HG03342 (cell line): ENCODE data around the gene PVR.
"Not testable (repeated sequence)": the region's sequence is repeated elsewhere in the genome, so short reads cannot be mapped to it uniquely, and the experiment has no call there.

ENCODE experiments used
- ATAC-seq: cut with Tn5 transposase; IDR thresholded peaks from one replicate; pipeline ENCODE4 v1.9.1; 2021; ENCODE audit warnings: mild to moderate bottlenecking, moderate library complexity; ENCODE audit not compliant: unreplicated experiment

PVR gene

DNA sequence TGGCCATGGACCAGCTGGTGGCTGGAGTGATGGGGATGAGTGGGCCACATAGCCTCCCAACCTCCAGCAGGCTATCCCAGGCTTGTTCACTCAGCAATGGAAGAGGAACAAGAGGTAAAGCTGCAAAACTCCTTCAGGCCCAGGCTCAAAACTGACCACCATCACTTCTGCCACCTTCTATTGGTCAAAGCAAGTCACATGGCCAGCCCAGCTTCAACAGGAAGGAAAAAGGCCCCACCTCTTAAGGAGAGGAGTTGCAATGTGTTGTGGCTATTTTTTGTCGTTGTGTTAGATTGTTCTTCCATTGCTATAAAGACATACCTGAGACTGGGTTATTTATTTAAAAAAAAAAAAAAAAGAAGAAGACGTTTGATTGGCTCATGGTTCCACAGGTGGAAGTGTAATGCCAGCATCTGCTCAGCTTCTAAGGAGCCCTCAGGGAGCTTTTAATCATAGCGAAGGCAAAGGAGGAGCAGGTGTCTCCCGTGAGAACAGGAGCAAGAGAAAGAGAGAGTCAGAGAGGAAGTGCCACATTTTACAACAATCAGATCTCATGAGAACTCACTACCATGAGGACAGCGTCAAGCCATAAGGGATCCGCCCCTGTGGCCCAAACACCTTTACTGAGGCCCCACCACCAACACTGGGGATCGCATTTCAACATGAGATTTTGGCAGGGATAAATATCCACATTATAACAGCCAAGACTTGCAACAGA is 24.9 kb upstream of the PVR start:
- no peak for ATAC-seq

DNA sequence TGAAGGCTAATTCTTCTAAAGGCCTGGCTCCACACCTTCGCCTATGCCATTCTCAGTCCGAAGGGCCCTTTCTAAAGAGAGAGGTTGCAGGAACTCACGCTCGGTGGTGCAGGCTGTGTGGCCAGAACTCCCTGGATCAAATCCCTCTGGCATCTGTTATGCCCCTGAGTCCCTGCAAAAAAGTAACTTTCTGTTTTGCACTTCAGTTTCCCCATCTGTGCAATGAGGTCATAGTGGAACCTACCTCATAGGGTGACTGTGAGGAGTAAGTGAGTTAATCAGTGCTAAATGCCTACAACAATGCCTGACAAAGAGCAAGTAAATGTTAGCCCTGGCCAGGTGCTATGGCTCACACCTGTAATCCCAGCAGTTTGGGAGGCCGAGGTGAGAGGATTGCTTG is 23.0 kb upstream of the PVR start:
- no peak for ATAC-seq

DNA sequence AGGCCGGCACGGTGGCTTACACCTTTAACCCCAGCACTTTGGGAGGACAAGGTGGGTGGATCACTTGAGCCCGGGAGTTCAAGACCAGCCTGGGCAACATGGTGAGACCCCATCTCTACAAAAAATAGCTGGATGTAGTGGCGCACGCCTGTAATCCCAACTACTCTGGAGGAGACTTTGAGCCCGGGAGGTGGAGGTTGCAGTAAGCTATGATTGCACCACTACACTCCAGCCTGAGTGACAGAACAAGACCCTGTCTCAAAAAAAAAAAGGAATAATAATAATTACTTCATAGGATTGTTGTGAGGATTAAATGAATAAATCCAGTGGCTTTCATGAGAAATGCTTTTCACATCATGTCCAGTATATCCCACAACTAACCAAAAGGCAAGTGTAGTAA is 22.3 kb upstream of the PVR start:
- ATAC-seq: no peak

DNA sequence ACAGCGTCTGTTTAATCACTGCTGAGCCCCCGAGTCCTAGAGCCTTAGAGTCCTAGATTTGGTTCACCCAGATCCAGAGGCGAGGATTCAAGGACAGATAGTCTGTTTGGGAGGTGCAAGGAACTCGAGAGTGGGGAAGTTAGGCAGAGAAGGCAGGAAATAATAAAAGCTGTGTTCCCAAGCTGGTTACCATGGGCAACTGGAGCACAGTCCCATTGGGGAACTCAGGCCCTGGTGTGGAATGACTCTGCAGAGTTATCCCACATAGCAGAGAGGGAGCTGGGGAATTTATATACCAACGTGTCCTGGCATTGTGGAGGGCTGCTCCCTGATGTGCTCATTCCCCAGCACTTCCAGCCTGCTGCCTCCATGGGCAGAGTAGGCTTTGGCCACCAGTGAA is 20.6 kb upstream of the PVR start:
- ATAC-seq: no peak

DNA sequence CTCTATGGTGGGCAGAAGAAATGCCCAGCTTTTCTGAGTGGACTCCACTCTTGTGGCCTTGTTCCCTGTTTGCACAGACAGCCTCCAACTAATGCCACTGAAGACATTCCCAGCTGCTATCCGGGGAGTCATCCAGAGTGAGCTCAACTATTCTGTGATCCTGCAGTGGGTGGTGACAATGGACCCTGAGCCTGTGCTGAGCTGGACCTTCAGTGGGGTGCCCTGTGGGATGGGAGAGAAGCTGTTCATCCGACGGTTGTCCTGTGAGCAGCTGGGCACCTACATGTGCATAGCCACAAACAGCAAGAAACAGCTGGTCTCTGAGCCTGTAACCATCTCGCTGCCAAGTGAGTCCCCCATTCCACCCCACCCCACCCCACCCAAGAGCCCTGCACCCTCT is 20.1 kb upstream of the PVR start:
- ATAC-seq: no peak

DNA sequence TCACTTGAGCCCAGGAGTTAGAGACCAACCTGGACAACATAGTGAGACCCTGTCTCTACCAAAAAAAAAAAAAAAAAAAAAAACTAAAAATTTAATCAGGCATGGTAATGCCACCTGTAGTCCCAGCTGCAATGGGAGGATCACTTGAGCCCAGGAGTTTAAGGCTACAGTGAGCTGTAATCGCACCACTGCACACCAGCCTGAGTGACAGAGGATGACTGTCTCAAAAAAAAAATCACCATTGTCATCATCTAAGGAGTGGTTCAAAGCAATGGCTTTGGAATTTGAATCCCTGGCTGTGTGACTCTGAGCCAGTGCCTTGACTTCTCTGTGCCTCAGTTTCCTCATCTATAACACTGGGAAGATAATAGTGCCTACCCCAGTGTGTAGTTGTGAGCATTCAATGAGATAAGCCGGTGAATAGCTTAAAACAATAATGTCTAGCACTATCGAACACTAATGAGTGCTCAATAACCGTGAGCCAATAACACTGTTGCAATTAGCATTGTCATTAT is 18.8 kb upstream of the PVR start:
- no peak for ATAC-seq

DNA sequence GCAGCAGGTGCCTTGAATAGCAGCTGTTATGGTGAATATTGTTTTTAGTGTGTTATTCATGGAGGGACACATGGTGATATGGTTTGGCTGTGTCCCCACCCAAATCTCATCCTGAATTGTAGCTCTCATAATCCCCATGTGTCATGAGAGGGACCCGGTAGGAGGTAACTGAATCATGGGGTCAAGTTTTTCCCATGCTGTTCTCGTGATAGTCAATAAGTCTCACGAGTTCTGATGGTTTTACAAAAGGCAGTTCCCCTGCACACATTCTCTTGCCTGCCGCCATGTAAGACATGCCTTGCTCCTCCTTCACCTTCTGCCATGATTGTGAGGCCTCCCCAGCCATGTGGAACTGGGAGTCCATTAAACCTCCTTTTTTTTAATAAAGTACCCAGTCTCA is 18.1 kb upstream of the PVR start:
- ATAC-seq: not testable (repeated sequence)

DNA sequence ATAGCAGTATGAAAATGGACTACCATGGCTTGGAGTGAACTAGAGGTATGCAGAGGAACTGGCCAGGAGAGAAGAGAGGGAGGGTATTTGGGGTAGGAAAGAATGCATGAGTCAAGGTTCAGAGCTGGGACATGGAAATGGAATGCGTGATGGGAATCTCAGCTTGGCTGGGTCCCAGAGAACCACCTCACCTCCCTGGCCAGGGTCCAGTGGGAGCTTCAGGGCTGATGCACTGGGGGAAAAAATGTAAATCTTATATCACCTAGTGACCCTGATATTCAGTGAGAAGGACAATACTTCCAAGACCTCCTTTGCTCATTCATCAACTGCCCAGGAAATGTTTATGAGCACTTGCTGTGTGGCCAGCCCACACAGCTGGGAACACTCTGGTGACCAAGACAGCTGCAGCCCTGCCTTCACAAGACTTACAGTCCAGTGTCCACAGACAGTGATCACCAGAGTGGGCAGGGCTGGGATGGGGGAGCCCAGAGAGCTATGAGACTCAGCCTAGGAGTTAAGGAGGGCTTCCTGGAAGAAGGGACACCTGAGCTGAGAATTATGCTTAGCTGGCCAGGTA is 17.6 kb upstream of the PVR start:
- no peak for ATAC-seq

DNA sequence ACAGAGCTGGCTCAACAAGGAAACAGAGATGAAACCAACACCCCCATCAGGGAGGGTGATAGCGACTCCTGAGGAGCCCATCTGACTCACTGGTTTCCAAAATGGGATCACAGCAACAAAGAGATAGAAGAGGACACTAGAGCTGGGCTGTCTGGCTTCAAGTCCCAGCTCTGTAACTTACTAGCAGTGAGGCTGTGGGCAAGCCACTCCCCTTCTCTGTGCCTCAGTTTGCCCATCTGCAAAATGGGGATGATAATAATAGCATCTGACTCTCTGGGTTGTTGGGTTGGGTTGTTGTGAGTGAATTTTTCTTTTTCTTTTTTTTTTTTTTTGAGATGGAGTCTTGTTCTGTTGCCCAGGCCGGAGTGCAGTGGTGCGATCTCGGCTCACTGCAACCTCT is 16.1 kb upstream of the PVR start:
- ATAC-seq: no peak

DNA sequence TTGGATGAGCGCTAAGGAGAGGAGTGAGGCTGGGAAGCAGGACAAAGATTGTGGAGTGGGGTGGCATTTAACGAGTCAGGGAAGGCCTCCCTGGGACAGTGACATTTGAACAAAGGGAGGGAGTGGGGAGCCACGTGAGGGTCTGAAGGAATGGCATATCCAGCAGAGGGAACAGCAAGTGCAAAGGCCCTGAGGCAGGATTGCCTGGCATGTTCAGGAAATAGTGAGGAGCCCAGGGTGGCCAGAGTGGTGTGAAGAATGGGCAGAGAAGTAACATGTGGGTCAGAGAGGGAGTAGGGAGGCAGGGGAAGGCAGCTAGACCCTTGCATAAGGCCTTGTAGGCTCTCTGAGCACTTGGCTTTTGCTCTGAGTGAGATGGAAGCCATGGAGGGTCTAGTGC is 14.9 kb upstream of the PVR start:
- ATAC-seq: no peak

DNA sequence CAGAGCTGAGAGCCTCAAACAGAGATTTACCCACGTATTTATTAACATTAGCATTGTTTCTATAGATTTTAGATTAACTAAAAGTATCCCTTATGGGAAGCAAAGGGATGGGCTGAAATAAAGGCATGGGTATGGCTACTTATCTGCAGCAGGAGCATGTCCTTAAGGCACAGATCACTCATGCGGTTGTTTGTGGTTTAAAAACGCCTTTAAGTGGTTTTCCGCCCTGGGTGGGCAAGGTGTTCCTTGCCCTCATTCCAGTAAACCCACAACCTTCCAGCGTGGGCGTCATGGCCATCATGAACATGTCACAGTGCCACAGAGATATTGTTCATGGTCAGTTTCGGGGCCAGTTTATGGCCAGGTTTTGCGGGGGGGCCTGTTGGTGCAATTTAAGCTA is 12.1 kb upstream of the PVR start:
- not testable (repeated sequence) for ATAC-seq

DNA sequence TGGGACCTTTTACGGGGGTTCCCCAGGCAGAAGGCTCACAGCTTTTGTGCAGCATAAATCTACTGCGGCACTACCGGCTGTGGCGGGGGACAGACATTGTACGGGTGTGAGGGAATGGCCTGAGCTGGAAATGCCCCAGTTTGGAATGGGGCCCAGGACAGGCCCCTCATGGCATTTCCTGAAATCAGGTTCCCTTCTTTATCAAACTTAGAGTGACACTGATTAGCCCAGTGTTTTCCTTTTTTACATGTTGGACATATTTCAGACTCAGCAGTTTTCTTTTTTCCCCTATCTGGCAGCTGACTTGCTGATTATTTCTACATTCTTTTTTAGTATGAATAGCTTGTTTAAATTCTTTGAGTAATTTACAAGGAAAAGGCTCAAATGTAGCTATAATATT is 9.7 kb upstream of the PVR start:
- not testable (repeated sequence) for ATAC-seq

DNA sequence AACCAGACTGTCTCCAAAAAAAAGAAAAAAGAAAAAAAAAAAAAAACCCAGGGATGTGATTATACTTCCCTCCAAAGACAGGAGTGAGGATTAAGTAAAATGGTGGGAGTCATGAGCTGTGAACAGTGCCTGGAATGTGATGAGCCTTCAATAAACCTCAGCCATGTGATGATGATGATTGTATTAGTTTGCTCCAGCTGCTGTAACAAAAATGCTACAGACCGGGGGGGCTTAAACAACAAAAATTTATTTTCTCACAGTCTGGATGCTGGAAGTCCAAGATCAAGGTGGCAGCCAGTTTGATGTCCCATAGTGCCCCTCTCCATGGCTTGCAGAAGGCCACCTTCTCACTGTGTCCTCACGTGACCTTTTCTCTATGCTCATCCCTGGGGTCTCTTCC is 8.9 kb upstream of the PVR start:
- ATAC-seq: no peak

DNA sequence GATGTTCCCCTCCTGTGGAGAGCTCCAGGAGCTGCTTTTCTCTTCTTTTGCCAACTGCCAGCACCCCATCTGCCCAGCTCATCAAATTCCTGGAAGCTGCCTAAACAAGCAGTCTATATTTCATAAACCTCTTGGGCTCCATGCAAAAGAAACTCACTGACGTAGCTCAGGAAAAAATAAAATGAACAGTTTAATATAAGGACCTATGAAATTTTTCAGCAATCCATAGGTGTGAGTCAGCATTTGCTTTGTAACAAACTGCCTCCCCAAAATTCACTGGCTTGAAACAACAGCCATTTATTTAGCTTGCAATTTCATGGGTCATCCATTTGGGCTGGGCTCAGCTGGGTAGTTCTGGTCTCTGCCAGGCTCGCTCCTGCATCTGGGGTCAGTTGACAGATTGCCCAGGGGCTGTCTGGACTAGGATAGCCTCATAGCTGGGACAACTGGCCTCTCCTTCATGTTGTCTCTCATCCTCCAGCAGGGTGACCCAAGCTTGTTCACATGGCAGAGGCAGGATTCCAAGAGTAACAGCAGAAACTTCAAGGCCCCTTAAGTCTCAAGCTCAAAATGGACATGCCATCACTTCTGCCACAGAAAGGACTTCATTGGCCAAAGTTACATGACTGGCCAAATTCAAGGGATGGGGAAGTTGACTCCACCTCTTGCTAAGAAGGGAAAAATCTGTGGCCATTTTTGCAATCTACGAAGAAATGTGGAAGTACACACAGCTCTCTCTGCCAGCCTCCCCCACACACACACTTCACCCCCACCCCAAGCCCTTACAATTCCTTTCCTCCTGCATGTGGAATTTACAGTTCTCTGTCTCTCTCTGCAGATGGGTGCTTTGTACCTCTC is 7.9 kb upstream of the PVR start:
- no peak for ATAC-seq

DNA sequence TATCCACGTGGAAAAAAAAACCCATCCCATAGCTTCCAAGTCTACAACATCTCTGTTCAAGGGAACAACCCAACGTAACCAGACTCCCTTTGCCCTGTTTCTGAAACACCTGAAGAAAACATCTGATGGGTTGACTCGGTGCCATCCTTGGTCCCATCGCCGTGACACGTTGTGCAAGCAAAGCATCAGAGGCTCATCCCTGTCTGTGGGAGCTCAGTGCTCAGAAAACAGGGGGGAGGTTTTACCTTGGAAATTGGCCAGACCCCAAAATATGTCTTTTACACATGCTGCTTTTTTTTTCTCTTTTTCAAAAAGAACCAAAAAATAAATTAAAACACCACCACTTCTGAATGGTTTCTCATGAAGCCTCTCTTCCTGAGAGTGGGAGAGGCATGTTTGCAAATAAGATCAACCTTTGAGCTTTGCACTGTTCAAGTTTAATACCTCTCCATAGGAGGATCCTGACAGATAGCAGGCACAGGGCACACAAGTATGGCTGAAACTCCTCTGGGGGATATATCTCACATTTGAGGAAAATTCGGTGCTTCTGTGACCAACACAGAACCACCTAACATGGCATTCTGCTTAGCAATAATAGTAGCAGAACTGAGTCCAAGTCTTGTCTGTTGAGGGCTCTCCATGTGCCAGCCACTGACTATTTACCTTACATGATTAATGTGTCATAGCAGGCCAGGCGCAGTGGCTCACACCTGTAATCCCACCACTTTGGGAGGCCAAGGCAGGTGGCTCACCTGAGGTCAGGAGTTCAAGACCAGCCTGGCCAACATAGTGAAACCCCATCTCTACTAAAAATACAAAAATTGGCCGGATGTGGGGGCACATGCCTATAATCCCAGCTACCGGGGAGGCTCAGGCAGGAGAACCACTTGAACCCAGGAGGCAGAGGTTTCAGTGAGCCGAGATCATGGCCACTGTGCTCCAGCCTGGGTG is 7.0 kb upstream of the PVR start:
- no peak for ATAC-seq

DNA sequence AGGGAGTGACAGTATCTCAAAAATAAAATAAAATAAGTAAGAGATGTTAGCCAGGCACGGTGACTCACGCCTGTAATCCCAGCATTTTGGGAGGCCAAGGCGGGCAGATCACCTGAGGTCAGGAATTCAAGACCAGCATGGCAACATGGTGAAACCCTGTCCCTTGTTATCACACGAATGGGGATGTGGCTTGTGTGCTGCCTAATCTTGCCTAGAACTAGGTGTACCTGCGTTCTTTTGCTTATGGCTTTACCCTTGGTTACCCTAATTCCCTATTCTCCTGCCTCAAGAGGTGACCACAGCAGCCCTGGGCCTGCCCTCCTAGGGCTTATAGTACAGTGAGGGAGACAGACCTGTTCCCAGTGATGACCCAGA is 6.3 kb upstream of the PVR start:
- ATAC-seq: no peak

DNA sequence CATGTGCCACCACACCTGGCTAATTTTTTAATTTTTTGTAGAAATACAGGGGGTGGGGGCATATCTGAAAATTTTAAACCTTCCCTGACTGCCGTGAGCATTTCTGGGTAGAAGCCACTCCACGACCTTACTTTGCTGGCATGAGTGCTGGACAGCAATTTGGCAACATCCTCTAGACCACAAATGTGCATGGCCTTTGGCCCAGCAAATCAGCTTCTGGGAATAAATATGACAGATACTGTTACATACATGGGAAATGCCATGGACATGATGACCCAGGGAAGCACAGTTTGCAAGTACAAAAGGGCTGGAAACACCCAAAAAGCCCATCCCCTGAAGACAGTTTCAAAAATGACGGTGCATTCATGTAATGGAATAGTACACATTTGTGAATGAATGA is 3.2 kb upstream of the PVR start:
- ATAC-seq: no peak

DNA sequence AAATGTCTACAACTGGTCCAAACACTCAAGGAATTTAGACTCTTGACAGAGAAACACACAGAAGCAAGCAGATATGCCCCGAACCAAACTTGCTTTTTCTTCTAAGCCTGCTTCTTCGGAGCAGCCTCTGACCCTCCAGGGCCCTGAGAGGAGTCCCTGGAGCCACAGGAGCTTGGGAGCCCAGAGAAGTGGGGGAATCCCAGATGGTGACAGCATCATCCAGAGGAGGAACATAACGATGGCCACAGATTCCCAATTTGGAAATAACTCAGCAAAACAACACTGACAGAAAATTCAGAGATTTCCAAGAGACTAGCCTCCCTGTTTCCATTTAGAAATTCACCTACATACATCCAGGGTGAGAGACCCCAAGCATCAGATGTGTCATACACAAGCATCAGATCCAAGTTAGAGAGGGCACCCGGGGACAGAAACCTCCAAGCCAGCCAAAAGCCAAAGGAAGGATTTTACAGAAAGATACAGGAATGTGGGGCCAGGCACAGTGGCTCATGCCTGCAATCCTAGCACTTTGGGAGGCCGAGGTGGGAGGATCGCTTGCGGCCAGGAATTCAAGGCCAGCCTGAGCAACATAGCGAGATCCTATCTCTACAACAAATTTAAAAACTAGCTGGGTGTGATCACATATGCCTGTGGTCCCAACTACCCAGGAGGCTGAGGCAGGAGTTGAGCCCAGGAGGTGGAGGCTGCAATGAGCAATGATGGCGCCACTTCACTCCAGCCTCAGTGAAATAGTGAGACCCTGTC is 2.0 kb upstream of the PVR start:
- ATAC-seq: no peak

DNA sequence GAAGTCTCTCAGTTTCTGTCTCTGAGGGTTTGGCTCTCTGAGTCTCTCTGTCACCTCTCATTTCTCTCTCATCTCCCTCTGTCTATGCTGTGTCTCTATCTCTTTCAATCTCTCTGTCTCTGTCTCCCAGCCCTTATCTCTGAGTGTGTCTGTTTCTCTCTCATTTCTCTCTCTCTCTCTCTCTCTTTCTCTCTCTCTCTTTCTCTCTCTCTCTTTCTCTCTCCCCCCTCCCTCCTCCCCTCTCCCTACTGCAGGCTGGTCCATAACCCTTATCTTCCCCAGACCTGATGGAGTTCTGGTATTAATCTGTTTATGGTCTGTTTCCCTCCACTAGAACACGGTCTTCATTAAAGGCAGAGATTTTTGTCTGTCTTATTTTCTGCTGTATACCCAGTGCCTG is 1.3 kb upstream of the PVR start:
- ATAC-seq: no peak

DNA sequence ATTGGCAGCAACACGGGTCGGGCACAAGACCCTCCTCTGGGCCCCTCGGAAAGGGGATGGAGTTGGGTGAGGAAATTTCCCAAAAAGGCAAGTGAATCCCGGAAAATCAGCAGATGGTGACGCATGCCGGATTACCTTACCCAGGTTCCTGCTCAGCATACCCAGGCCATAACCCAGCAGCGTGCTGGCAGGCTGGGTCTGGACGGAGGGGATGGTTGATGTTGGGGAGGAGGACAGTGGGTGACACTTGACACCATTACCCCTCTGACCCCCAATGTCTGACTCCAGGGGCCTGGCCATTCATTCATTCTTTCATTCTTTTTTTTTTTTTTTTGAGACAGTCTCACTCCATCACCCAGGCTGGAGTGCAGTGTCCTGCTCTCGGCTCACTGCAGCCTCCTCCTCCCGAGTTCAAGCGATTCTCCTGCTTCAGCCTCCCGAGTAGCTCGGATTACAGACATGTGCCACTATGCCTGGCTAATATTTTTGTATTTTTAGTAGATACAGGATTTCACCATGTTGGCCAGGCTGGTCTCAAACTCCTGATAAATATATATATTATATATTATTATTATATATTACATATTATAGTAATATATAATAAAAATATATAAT is 799 bp downstream of the PVR start:
- ATAC-seq: no peak
